Keratinocyte (primary cell): Measurements from ENCODE around the gene ADAMTS2. TPM values are rescaled to one million over a fixed set of nuclear protein-coding genes. Genes with fewer than 3 reads are reported as not detected.

Experiments
- DNase-seq: peaks from one replicate; pipeline ENCODE4 v3.0.0-alpha.2; 2011; ENCODE audit warnings: low read depth, missing footprints, low spot score
- FAIRE-seq: peaks from 2 replicates; lab custom pipeline; 2011; peaks lifted over from hg19 to GRCh38; lab: Jason Lieb, UNC
- H2AFZ ChIP-seq: 2 replicates; pipeline ENCODE4 v1.6.0; 2012; ENCODE audit warnings: low read length, control low read depth, inconsistent platforms; ENCODE audit not compliant: control insufficient read depth
- H3K27ac ChIP-seq: 2 replicates; pipeline ENCODE4 v1.5.1; 2011; ENCODE audit warnings: low read length; ENCODE audit not compliant: control insufficient read depth, insufficient read depth
- H3K27me3 ChIP-seq: 3 replicates; pipeline ENCODE4 v1.6.0; 2011; ENCODE audit warnings: low read length; ENCODE audit not compliant: control insufficient read depth, insufficient read depth; ENCODE audit errors: extremely low read depth
- H3K36me3 ChIP-seq, 2 experiments: 2 replicates in 1 of 2; 3 replicates in 1 of 2; pipeline ENCODE4 v1.5.1; 2011; ENCODE audit warnings: low read length in 2 of 2, mild to moderate bottlenecking in 1 of 2; ENCODE audit not compliant: control insufficient read depth in 2 of 2, insufficient read depth in 2 of 2; ENCODE audit errors: extremely low read depth in 1 of 2
- H3K4me1 ChIP-seq: 3 replicates; pipeline ENCODE4 v1.5.1; 2011; ENCODE audit warnings: low read length; ENCODE audit not compliant: control insufficient read depth, insufficient read depth; ENCODE audit errors: extremely low read depth
- H3K4me2 ChIP-seq: 3 replicates; pipeline ENCODE4 v1.6.0; 2011; ENCODE audit warnings: low read depth, low read length; ENCODE audit not compliant: control insufficient read depth, insufficient read depth; ENCODE audit errors: extremely low read depth
- H3K4me3 ChIP-seq, 3 experiments: fragments of 200-600 bp in 1 of 3; sonication (generic) in 1 of 3; 2 replicates in 2 of 3; 3 replicates in 1 of 3; pipeline ENCODE4 v1.5.1; 2011 to 2016; ENCODE audit warnings: low read length in 3 of 3, mild to moderate bottlenecking in 3 of 3, control low read depth in 2 of 3, inconsistent platforms in 1 of 3, low read depth in 1 of 3, mixed read lengths in 1 of 3, mixed run types in 1 of 3, moderate library complexity in 1 of 3; ENCODE audit not compliant: control insufficient read depth in 2 of 3, insufficient read depth in 2 of 3; ENCODE audit errors: extremely low read depth in 1 of 3
- H3K79me2 ChIP-seq: 2 replicates; pipeline ENCODE4 v1.6.0; 2012; ENCODE audit warnings: low read length; ENCODE audit not compliant: control insufficient read depth, insufficient read depth
- H3K9ac ChIP-seq: 3 replicates; pipeline ENCODE4 v1.6.0; 2011; ENCODE audit warnings: low read length; ENCODE audit not compliant: control insufficient read depth, insufficient read depth; ENCODE audit errors: extremely low read depth
- H3K9me1 ChIP-seq: 3 replicates; pipeline ENCODE4 v1.6.0; 2011; ENCODE audit warnings: low read length; ENCODE audit not compliant: control insufficient read depth, insufficient read depth; ENCODE audit errors: extremely low read depth
- H3K9me3 ChIP-seq: 2 replicates; pipeline ENCODE4 v1.5.1; 2012; ENCODE audit warnings: low read depth, low read length; ENCODE audit not compliant: control insufficient read depth
- H4K20me1 ChIP-seq: 3 replicates; pipeline ENCODE4 v1.6.0; 2011; ENCODE audit warnings: low read length; ENCODE audit not compliant: control insufficient read depth, insufficient read depth; ENCODE audit errors: extremely low read depth
- CTCF ChIP-seq, 3 experiments: IDR thresholded peaks in 1 of 3; conservative IDR thresholded peaks in 1 of 3; optimal IDR thresholded peaks in 1 of 3; 2 replicates in 2 of 3; 3 replicates in 1 of 3; pipeline versions ENCODE3 to v1.5.1; 2011; ENCODE audit warnings: low read length in 3 of 3, mild to moderate bottlenecking in 3 of 3, moderate library complexity in 2 of 3, control low read depth in 1 of 3, inconsistent platforms in 1 of 3; ENCODE audit not compliant: insufficient read depth in 2 of 3; ENCODE audit errors: extremely low read depth in 1 of 3
- EZH2 ChIP-seq: IDR thresholded peaks from one replicate; pipeline ENCODE4 v1.6.1; 2012; ENCODE audit warnings: inconsistent platforms, mild to moderate bottlenecking, low read length, moderate library complexity
- dilution Hi-C: fragments of 300-500 bp; cut with MboI; formaldehyde crosslinking; loops from one replicate; pipeline ENCODE4 v1.7.0; 2020; ENCODE audit warnings: low sequenced_read_pairs; ENCODE audit not compliant: extremely low pct_ligation_motif_present
- polyA plus RNA-seq, 5 experiments: library from polyadenylated mRNA; depleted of rRNA in 3 of 5; stranded (reverse) in 3 of 5; stranded (forward) in 1 of 5; unstranded in 1 of 5; fragments of >200 nt; gene quantifications; 1 replicate in 1 of 5; 2 replicates in 3 of 5; 3 replicates in 1 of 5; pipeline versions ENCODE4 v1.2.1 to v1.2.3, GENCODE V29; 2011 to 2012; ENCODE audit warnings: missing spikeins in 2 of 5, low read depth in 1 of 5, low replicate concordance in 1 of 5

The ADAMTS2 gene
- polyA plus RNA-seq, 1 donor (not counting 4 experiments of a cell fraction or from before 2014, with no cell fraction given) = not detected

GRCh38 chr5:179264783-179265513 is 80.3 kb downstream of the ADAMTS2 start:
- no peak overlapping the region for H3K4me2 ChIP-seq
- H3K9ac ChIP-seq = no peak overlapping the region
- no peaks in the 10 kb centered on the region for H3K79me2 ChIP-seq
- H2AFZ ChIP-seq = no peak overlapping the region
- no peak overlapping the region for H3K4me3 ChIP-seq
- no peaks in the 10 kb centered on the region for H4K20me1 ChIP-seq
- DNase-seq (no peak), FAIRE-seq (no peak)
- no peaks in the 10 kb centered on the region for H3K4me1 ChIP-seq
- no peaks in the 10 kb centered on the region for H3K27me3 ChIP-seq
- TF ChIP-seq EZH2 (no peak), CTCF (optimal IDR thresholded peaks at IDR 0.05 in 1 of 3, IDR thresholded peaks at IDR 0.05 in 1 of 3, conservative IDR thresholded peaks at IDR 0.05 in 1 of 3; ENCODE audit: extremely low read depth in 1 of 3, insufficient read depth in 2 of 3, low read length in 3 of 3) (no peak)
- peaks cover 16% of the 10 kb centered on the region for H3K9me3 ChIP-seq
- H3K9me1 ChIP-seq = no peaks in the 10 kb centered on the region
- dilution Hi-C loops = no loop called here
- H3K36me3 ChIP-seq = no peaks in the 10 kb centered on the region
- H3K27ac ChIP-seq = no peak overlapping the region

- Histone ChIP-seq H3K9me1 (no peaks in the 10 kb centered on the region), H3K4me2 (no peak overlapping the region), H2AFZ (no peak overlapping the region), H3K9me3 (peaks cover 16% of the 10 kb centered on the region), H3K4me3 (no peak overlapping the region), H3K79me2 (no peaks in the 10 kb centered on the region), H3K4me1 (no peaks in the 10 kb centered on the region), H3K36me3 (no peaks in the 10 kb centered on the region), H4K20me1 (no peaks in the 10 kb centered on the region), H3K27ac (no peak overlapping the region), H3K9ac (no peak overlapping the region), H3K27me3 (no peaks in the 10 kb centered on the region)
- no peak for DNase-seq
- dilution Hi-C loops = no loop called here
- FAIRE-seq = no peak
- TF ChIP-seq EZH2 (no peak), CTCF (optimal IDR thresholded peaks at IDR 0.05 in 1 of 3, IDR thresholded peaks at IDR 0.05 in 1 of 3, conservative IDR thresholded peaks at IDR 0.05 in 1 of 3; ENCODE audit: extremely low read depth in 1 of 3, insufficient read depth in 2 of 3, low read length in 3 of 3) (no peak)
Observed at GRCh38 chr5:179264053-179264782, 81.0 kb downstream of the ADAMTS2 start.
